A673 (cell line): ENCODE measurements around the gene INHBA.

Experiments used
- EZH2 ChIP-seq: fragments of 200-600 bp; sonication (generic); IDR thresholded peaks from 2 replicates; pipeline ENCODE4 v1.6.1; 2017; ENCODE audit warnings: borderline replicate concordance, low read depth, mild to moderate bottlenecking, mixed read lengths, antibody characterized with exemption, low read length; ENCODE audit not compliant: poor library complexity, severe bottlenecking
- TF ChIP-seq, protein P1 (sequence below): fragments of 300-800, 200-600 bp; sonication (generic); conservative IDR thresholded peaks from 2 replicates; pipeline ENCODE4 v1.5.1; 2017; ENCODE audit warnings: low read depth, mild to moderate bottlenecking, antibody characterized with exemption, low read length, moderate library complexity, mixed read lengths

DNA sequence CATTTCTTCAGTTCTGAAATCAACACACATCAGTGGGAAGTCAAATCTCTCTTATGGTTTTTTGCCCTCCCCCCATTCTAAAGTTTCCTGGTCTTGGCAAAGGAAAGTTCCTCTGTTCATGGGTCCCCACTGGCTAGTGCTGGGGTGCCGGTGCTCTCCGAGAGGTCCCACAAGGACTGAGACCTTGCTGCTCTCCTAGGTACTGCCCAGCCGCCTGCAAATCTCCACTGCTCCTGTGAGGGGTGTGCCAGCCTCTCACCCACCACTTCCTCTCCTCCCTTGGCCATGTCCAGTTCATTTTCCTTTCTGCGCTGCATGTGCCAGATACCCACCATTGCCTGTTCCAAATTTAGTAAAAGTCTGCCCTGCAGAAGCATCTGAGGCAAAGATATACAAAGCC lies 17.2 kb upstream of the INHBA start:
- TF ChIP-seq, protein P1, sequence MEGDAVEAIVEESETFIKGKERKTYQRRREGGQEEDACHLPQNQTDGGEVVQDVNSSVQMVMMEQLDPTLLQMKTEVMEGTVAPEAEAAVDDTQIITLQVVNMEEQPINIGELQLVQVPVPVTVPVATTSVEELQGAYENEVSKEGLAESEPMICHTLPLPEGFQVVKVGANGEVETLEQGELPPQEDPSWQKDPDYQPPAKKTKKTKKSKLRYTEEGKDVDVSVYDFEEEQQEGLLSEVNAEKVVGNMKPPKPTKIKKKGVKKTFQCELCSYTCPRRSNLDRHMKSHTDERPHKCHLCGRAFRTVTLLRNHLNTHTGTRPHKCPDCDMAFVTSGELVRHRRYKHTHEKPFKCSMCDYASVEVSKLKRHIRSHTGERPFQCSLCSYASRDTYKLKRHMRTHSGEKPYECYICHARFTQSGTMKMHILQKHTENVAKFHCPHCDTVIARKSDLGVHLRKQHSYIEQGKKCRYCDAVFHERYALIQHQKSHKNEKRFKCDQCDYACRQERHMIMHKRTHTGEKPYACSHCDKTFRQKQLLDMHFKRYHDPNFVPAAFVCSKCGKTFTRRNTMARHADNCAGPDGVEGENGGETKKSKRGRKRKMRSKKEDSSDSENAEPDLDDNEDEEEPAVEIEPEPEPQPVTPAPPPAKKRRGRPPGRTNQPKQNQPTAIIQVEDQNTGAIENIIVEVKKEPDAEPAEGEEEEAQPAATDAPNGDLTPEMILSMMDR = no peak
- no peak for TF ChIP-seq EZH2
